Fibroblast of villous mesenchyme (primary cell): ENCODE results near the gene ZMYND12. TPM values are rescaled to one million over a fixed set of nuclear protein-coding genes. Genes with fewer than 3 reads are reported as not detected.

ENCODE experiments used
- DNase-seq: peaks from one replicate; pipeline ENCODE4 v3.0.0-alpha.2; 2010; ENCODE audit warnings: low read depth
- H3K4me3 ChIP-seq: 2 replicates; pipeline ENCODE4 v1.5.1; 2011; ENCODE audit warnings: low read depth, mild to moderate bottlenecking, low read length
- CTCF ChIP-seq: IDR thresholded peaks from 2 replicates; pipeline ENCODE4 v1.5.1; 2012; ENCODE audit warnings: low read depth, mild to moderate bottlenecking, low read length; ENCODE audit not compliant: insufficient read depth
- small RNA-seq: library from RNA; depleted of rRNA; stranded (forward); fragments of <200 nt; gene quantifications from one replicate; pipeline ENCODE3, GENCODE V24; 2012
- total RNA-seq: library from RNA; depleted of rRNA; stranded (reverse); fragments of >200 nt; gene quantifications from 2 replicates; pipeline ENCODE4 v1.2.3, GENCODE V29; 2012

Gene ZMYND12
- total RNA-seq, 1 donor = 0.86 TPM

GRCh38 chr1:42380586-42381279 is 75.1 kb downstream of the ZMYND12 start, which contains the start of gene RIMKLA:
TSS of gene RIMKLA (plus strand) at chr1:42380792. CDS start at chr1:42380935, 143 bp downstream.
- H3K4me3 ChIP-seq = peak within 1 kb of the TSS; percentile 43
- no peak for TF ChIP-seq CTCF
- DNase-seq = peak; percentile 15

Small RNAs within 50 kb of the gene (small RNA-seq; reads per million reads assigned to genes)
- gene TMSB4XP1 = not detected

Other genes with a start within 250 kb of the ZMYND12 start
- 28.7 and 34.5 TPM in 2 replicates for gene FOXJ3, start 120.8 kb downstream of the ZMYND12 start, total RNA-seq
- under 0.01 TPM in 1 of 2 replicates, not detected in the other for gene RIMKLA, start 75.2 kb downstream of the ZMYND12 start, total RNA-seq
- gene PPCS, start 521 bp upstream of the ZMYND12 start, total RNA-seq = 66.5 and 78.3 TPM in 2 replicates
- gene CCDC30, start 7.3 kb upstream of the ZMYND12 start, total RNA-seq = 0.86 and 0.97 TPM in 2 replicates
- gene PPIH, start 202.4 kb upstream of the ZMYND12 start, total RNA-seq = 16.0 and 20.9 TPM in 2 replicates
- 557 and 578 TPM in 2 replicates for gene YBX1, start 226.4 kb upstream of the ZMYND12 start, total RNA-seq